ENCODE results near the gene PPP2R5C. TPM values are rescaled to one million over a fixed set of nuclear protein-coding genes. Genes with fewer than 3 reads are reported as not detected.

Gene PPP2R5C
- total and polyA plus RNA-seq, 2 donors (not counting 3 experiments of a cell fraction or from before 2014, with no cell fraction given) = 42.6 to 83.6 TPM

DNA sequence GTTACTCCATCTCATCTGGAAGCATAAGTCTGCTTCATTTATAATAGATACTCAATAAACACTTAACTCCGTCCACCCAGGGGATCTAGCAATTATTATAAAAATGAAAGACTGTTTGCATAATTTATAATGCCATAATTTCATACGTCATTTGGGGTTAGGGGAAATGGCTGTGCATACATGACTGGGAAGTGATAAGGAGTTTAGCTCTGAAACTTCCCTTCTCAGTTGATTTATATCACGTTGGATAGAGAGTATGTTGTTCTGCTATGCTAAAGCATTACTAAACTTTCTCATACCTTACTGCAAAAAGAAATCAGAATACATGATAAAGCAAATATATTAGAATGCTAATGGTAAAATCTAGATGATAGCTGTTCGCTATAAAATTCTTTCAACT is 112.5 kb downstream of the PPP2R5C start:
- POLR2A ChIA-PET = no interaction called here
- FAIRE-seq = no peak
- H4K20me1 ChIP-seq (replicated peaks; ENCODE audit: control insufficient read depth, extremely low read depth, insufficient read depth, low read length) = no peaks in the 10 kb centered on the region
- peaks cover 40% of the 10 kb centered on the region for H3K79me2 ChIP-seq (ENCODE audit: control insufficient read depth, insufficient read depth, low read length)
- no peak overlapping the region for H3K4me2 ChIP-seq (ENCODE audit: insufficient read depth, low read length)
- peaks cover 0 to 5% of the 10 kb centered on the region in 2 experiments for H3K36me3 ChIP-seq (ENCODE audit: control insufficient read depth in 2 of 2, extremely low read depth in 1 of 2, insufficient read depth in 2 of 2, low read length in 2 of 2)
- H3K9ac ChIP-seq (replicated peaks; ENCODE audit: extremely low read depth, insufficient read depth, low read length) = no peak overlapping the region
- CTCF ChIA-PET = interaction anchor here (1.0 to 3.2 kb wide), 3 partner anchors 13 to 103 kb away, joined by 3 to 11 read pairs (median 4); no protein-coding TSS in a partner anchor
- H3K27me3 ChIP-seq (ENCODE audit: control insufficient read depth in 2 of 2, insufficient read depth in 2 of 2, low read length in 2 of 2) = no peaks in the 10 kb centered on the region
- no TSS peak for BruUV-seq (replicated peaks)
- no peaks in the 10 kb centered on the region for H3K9me1 ChIP-seq (replicated peaks; ENCODE audit: control insufficient read depth, extremely low read depth, insufficient read depth, low read length)
- TF ChIP-seq POLR2A (IDR thresholded peaks at IDR 0.05; ENCODE audit: low read depth, low read length) = no peak
- TF ChIP-seq POLR2AphosphoS5 (IDR thresholded peaks at IDR 0.05; ENCODE audit: insufficient read depth, low read depth, low read length) = no peak
- TF ChIP-seq JUN (IDR thresholded peaks at IDR 0.05; ENCODE audit: borderline replicate concordance, insufficient read depth, insufficient read length, low read depth) = peak; percentile 25
- TF ChIP-seq, protein P1, sequence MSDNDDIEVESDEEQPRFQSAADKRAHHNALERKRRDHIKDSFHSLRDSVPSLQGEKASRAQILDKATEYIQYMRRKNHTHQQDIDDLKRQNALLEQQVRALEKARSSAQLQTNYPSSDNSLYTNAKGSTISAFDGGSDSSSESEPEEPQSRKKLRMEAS (IDR thresholded peaks at IDR 0.05; ENCODE audit: insufficient read depth, insufficient read length) = no peak
- TF ChIP-seq, protein P2, sequence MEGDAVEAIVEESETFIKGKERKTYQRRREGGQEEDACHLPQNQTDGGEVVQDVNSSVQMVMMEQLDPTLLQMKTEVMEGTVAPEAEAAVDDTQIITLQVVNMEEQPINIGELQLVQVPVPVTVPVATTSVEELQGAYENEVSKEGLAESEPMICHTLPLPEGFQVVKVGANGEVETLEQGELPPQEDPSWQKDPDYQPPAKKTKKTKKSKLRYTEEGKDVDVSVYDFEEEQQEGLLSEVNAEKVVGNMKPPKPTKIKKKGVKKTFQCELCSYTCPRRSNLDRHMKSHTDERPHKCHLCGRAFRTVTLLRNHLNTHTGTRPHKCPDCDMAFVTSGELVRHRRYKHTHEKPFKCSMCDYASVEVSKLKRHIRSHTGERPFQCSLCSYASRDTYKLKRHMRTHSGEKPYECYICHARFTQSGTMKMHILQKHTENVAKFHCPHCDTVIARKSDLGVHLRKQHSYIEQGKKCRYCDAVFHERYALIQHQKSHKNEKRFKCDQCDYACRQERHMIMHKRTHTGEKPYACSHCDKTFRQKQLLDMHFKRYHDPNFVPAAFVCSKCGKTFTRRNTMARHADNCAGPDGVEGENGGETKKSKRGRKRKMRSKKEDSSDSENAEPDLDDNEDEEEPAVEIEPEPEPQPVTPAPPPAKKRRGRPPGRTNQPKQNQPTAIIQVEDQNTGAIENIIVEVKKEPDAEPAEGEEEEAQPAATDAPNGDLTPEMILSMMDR (IDR thresholded peaks at IDR 0.05; ENCODE audit: extremely low read depth in 1 of 2, insufficient read depth in 1 of 2, low read depth in 1 of 2, low read length in 2 of 2) = no peak
- H3K4me1 ChIP-seq (ENCODE audit: control insufficient read depth, extremely low read depth, insufficient read depth, low read length) = peaks cover 20% of the 10 kb centered on the region
- H3K4me3 ChIP-seq (replicated peaks in 1 of 3; ENCODE audit: insufficient read depth in 1 of 3, low read depth in 1 of 3, low read length in 3 of 3) = no peak overlapping the region
- H3K9me3 ChIP-seq (replicated peaks; ENCODE audit: control insufficient read depth, insufficient read depth, low read length) = no peaks in the 10 kb centered on the region
- no peak overlapping the region for H2AFZ ChIP-seq (ENCODE audit: low read depth, low read length)
- dilution Hi-C loops (cut with MboI; ENCODE audit: extremely low pct_ligation_motif_present, low sequenced_read_pairs) = no loop called here
- peak; percentile 86 for DNase-seq (ENCODE audit: low read depth, low spot score)
- intact Hi-C loops (cut with micrococcal nuclease) = no loop called here
- H3K27ac ChIP-seq (ENCODE audit: insufficient read depth, low read depth, low read length) = no peak overlapping the region
